Measurements from ENCODE around the gene KCNQ1. TPM values are rescaled to one million over a fixed set of nuclear protein-coding genes. Genes with fewer than 3 reads are reported as not detected.

Gene KCNQ1
- total and polyA plus RNA-seq, 2 of the 13 experiments (the other 11 are each of a cell fraction or from before 2014, with no cell fraction given), result 0.02 to 0.08 TPM

GRCh38 chr11:2880646-2881045 is 435.8 kb downstream of the KCNQ1 start:
- FAIRE-seq, result no peak
- Histone ChIP-seq H2AFZ (ENCODE audit: low read length) (no peak overlapping the region), H4K20me1 (ENCODE audit: insufficient read depth, low read length) (no peaks in the 10 kb centered on the region), H3K4me1 (ENCODE audit: insufficient read depth, low read length) (no peaks in the 10 kb centered on the region), H3K4me3 (replicated peaks in 1 of 3; ENCODE audit: insufficient read depth in 1 of 3, low read depth in 2 of 3, low read length in 3 of 3) (no peak overlapping the region), H3K79me2 (ENCODE audit: insufficient read depth, low read length) (no peaks in the 10 kb centered on the region), H3K4me2 (ENCODE audit: low read depth, low read length) (no peak overlapping the region), H3K36me3 (replicated peaks in 1 of 2; ENCODE audit: control insufficient read depth in 1 of 2, insufficient read depth in 2 of 2, low read length in 2 of 2) (no peaks in the 10 kb centered on the region), H3K9me3 (ENCODE audit: low read length) (no peaks in the 10 kb centered on the region), H3K9ac (ENCODE audit: insufficient read depth, low read depth, low read length) (no peak overlapping the region), H3K27me3 (ENCODE audit: control insufficient read depth in 1 of 2, insufficient read depth in 2 of 2, low read length in 2 of 2) (peaks cover 5 to 51% of the 10 kb centered on the region in 2 experiments), H3K27ac (ENCODE audit: extremely low read length, insufficient read depth, low read length) (no peak overlapping the region)
- POLR2A ChIA-PET, result no interaction called here
- ATAC-seq, result no peak
- 52% methylated on average over 7 of the region's 7 CpGs for WGBS (ENCODE audit: low lambda C conversion rate)
- in situ Hi-C loops (cut with HindIII; ENCODE audit: extremely low pct_ligation_motif_present, low pct_unique_long_range_greater_than_20kb) (no loop called here), intact Hi-C loops (cut with micrococcal nuclease; ENCODE audit: unreplicated experiment) (no loop called here)
- no peak for DNase-seq (ENCODE audit: low spot score)
- no TSS peak for BruUV-seq (replicated peaks)
- CTCF ChIA-PET (ENCODE audit: low intra/inter-chr PET ratio, low total read pairs), result no interaction called here
- no peak for TF ChIP-seq ZHX1 (CRISPR knock-in tag; IDR thresholded peaks at IDR 0.05; ENCODE audit: low read depth)
- no peak for TF ChIP-seq RAD21 (CRISPR knock-in tag; IDR thresholded peaks at IDR 0.05)
- no peak for TF ChIP-seq POLR2AphosphoS5 (IDR thresholded peaks at IDR 0.05; ENCODE audit: low read depth, low read length)
- TF ChIP-seq CBX2 (IDR thresholded peaks at IDR 0.05; ENCODE audit: low read depth, low read length), result no peak
- TF ChIP-seq CBX2 (CRISPR knock-in tag; IDR thresholded peaks at IDR 0.05; ENCODE audit: low read depth), result no peak
- no peak for TF ChIP-seq SIX1 (CRISPR knock-in tag; IDR thresholded peaks at IDR 0.05; ENCODE audit: borderline replicate concordance)
- no peak for TF ChIP-seq ZNF501 (CRISPR knock-in tag; IDR thresholded peaks at IDR 0.05)
- TF ChIP-seq ZMAT5 (CRISPR knock-in tag; IDR thresholded peaks at IDR 0.05; ENCODE audit: borderline replicate concordance, low read depth), result no peak

Measured in HepG2 (cell line).